ENCODE data around the gene CADM2. TPM values are rescaled to one million over a fixed set of nuclear protein-coding genes. Genes with fewer than 3 reads are reported as not detected.

Gene CADM2
- total and polyA plus RNA-seq, 2 experiments from 2014 or later: 13.3 to 47.5 TPM

DNA sequence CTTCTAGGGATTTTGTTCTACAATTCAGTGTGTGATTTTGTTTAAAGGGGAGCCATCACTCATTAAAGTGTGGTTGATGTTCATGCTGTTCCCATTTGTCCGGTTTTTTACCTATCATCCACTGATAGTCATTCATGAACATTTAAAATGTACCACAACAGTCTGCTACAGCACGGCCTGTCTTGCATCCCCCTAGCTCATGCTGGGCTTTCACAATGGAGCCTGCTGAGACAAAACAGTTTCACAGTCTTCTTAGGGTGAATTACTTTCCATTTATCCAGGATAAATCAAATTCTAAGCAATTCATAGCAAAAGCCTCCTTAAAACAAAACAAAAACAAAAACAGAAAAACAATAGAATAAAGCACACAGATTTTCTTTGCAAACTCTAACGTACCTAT lies 627.2 kb downstream of the CADM2 start (continued):
- TF ChIP-seq, protein P1, sequence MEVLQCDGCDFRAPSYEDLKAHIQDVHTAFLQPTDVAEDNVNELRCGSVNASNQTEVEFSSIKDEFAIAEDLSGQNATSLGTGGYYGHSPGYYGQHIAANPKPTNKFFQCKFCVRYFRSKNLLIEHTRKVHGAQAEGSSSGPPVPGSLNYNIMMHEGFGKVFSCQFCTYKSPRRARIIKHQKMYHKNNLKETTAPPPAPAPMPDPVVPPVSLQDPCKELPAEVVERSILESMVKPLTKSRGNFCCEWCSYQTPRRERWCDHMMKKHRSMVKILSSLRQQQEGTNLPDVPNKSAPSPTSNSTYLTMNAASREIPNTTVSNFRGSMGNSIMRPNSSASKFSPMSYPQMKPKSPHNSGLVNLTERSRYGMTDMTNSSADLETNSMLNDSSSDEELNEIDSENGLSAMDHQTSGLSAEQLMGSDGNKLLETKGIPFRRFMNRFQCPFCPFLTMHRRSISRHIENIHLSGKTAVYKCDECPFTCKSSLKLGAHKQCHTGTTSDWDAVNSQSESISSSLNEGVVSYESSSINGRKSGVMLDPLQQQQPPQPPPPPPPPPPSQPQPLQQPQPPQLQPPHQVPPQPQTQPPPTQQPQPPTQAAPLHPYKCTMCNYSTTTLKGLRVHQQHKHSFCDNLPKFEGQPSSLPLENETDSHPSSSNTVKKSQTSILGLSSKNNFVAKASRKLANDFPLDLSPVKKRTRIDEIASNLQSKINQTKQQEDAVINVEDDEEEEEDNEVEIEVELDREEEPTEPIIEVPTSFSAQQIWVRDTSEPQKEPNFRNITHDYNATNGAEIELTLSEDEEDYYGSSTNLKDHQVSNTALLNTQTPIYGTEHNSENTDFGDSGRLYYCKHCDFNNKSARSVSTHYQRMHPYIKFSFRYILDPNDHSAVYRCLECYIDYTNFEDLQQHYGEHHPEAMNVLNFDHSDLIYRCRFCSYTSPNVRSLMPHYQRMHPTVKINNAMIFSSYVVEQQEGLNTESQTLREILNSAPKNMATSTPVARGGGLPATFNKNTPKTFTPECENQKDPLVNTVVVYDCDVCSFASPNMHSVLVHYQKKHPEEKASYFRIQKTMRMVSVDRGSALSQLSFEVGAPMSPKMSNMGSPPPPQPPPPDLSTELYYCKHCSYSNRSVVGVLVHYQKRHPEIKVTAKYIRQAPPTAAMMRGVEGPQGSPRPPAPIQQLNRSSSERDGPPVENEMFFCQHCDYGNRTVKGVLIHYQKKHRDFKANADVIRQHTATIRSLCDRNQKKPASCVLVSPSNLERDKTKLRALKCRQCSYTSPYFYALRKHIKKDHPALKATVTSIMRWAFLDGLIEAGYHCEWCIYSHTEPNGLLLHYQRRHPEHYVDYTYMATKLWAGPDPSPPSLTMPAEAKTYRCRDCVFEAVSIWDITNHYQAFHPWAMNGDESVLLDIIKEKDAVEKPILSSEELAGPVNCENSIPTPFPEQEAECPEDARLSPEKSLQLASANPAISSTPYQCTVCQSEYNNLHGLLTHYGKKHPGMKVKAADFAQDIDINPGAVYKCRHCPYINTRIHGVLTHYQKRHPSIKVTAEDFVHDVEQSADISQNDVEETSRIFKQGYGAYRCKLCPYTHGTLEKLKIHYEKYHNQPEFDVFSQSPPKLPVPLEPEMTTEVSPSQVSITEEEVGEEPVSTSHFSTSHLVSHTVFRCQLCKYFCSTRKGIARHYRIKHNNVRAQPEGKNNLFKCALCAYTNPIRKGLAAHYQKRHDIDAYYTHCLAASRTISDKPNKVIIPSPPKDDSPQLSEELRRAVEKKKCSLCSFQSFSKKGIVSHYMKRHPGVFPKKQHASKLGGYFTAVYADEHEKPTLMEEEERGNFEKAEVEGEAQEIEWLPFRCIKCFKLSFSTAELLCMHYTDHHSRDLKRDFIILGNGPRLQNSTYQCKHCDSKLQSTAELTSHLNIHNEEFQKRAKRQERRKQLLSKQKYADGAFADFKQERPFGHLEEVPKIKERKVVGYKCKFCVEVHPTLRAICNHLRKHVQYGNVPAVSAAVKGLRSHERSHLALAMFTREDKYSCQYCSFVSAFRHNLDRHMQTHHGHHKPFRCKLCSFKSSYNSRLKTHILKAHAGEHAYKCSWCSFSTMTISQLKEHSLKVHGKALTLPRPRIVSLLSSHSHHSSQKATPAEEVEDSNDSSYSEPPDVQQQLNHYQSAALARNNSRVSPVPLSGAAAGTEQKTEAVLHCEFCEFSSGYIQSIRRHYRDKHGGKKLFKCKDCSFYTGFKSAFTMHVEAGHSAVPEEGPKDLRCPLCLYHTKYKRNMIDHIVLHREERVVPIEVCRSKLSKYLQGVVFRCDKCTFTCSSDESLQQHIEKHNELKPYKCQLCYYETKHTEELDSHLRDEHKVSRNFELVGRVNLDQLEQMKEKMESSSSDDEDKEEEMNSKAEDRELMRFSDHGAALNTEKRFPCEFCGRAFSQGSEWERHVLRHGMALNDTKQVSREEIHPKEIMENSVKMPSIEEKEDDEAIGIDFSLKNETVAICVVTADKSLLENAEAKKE (CRISPR knock-in tag; IDR thresholded peaks at IDR 0.05): no peak

DNA sequence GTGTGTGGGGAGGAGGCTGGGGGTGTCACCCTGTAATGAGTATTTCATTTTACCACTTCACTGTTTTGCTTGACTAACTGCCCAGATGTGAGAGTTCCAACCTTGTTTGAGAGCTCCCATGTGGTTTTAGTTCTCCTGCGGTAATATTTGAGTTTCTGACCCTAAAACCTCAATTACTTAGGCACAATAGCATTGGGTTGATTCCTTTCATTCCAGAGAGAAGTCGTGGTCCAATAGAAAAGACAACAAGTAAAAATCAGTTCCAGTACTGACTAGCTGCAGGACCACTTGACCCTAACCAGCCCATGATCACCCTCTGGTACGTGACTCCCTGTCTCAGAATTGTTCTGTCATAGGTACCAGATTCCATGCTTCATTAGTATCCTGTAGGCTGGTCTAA lies 630.4 kb downstream of the CADM2 start:
- no peak overlapping the region for H3K4me3 Mint-ChIP-seq
- Histone ChIP-seq H3K79me2 (replicated peaks; ENCODE audit: insufficient read depth) (no peaks in the 10 kb centered on the region), H3K4me2 (no peak overlapping the region), H2AFZ (no peak overlapping the region), H3K9me2 (ENCODE audit: insufficient read depth) (no peaks in the 10 kb centered on the region), H3K4me1 (ENCODE audit: insufficient read depth) (peaks cover 9% of the 10 kb centered on the region), H3K4me3 (no peak overlapping the region), H3K27ac (ENCODE audit: low read depth) (no peak overlapping the region), H3K27me3 (ENCODE audit: insufficient read depth) (no peaks in the 10 kb centered on the region), H3K36me3 (ENCODE audit: insufficient read depth) (no peaks in the 10 kb centered on the region), H3F3A (replicated peaks; ENCODE audit: low read depth) (no peaks in the 10 kb centered on the region), H4K20me1 (replicated peaks; ENCODE audit: insufficient read depth) (no peaks in the 10 kb centered on the region)
- H3K36me3 Mint-ChIP-seq (ENCODE audit: low read depth): no peaks in the 10 kb centered on the region
- no peak overlapping the region for H3K27ac Mint-ChIP-seq
- peaks cover 16% of the 10 kb centered on the region for H3K4me1 Mint-ChIP-seq
- DNase-seq (ENCODE audit: low spot score) (no peak), ATAC-seq (no peak)
- H3K9me3 Mint-ChIP-seq: no peaks in the 10 kb centered on the region
- no peaks in the 10 kb centered on the region for H3K27me3 Mint-ChIP-seq (ENCODE audit: insufficient read depth, low read depth, poor library complexity)
- TF ChIP-seq ZNF114 (CRISPR knock-in tag; IDR thresholded peaks at IDR 0.05): no peak
- TF ChIP-seq STAT1 (IDR thresholded peaks at IDR 0.05; ENCODE audit: unreplicated experiment): no peak
- TF ChIP-seq ZNF331 (CRISPR knock-in tag; IDR thresholded peaks at IDR 0.05; ENCODE audit: low read depth): no peak
- TF ChIP-seq EZH2phosphoT487 (IDR thresholded peaks at IDR 0.05; ENCODE audit: unreplicated experiment): no peak
- TF ChIP-seq POLR2AphosphoS5 (IDR thresholded peaks at IDR 0.05; ENCODE audit: low read depth): no peak
- TF ChIP-seq, protein P2, sequence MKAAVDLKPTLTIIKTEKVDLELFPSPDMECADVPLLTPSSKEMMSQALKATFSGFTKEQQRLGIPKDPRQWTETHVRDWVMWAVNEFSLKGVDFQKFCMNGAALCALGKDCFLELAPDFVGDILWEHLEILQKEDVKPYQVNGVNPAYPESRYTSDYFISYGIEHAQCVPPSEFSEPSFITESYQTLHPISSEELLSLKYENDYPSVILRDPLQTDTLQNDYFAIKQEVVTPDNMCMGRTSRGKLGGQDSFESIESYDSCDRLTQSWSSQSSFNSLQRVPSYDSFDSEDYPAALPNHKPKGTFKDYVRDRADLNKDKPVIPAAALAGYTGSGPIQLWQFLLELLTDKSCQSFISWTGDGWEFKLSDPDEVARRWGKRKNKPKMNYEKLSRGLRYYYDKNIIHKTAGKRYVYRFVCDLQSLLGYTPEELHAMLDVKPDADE (IDR thresholded peaks at IDR 0.05): no peak
- TF ChIP-seq NANOG (IDR thresholded peaks at IDR 0.05; ENCODE audit: borderline replicate concordance): no peak
- no peak for TF ChIP-seq JUNB (IDR thresholded peaks at IDR 0.05; ENCODE audit: unreplicated experiment)
- TF ChIP-seq EZH2 (IDR thresholded peaks at IDR 0.05; ENCODE audit: low read depth, unreplicated experiment): no peak
- TF ChIP-seq CREB1 (CRISPR knock-in tag; IDR thresholded peaks at IDR 0.05; ENCODE audit: low read depth): no peak
